Bronchial epithelial cell (primary cell): ENCODE data around the gene PRKAR2B. TPM values are rescaled to one million over a fixed set of nuclear protein-coding genes. Genes with fewer than 3 reads are reported as not detected.

ENCODE experiments used
- DNase-seq: peaks from one replicate; pipeline ENCODE4 v3.0.0-alpha.2; 2010; ENCODE audit warnings: low read depth
- FAIRE-seq: peaks from 2 replicates; lab custom pipeline; 2011; peaks lifted over from hg19 to GRCh38; lab: Jason Lieb, UNC
- H3K27me3 ChIP-seq: 2 replicates; pipeline ENCODE4 v1.5.1; 2011; ENCODE audit warnings: low read length; ENCODE audit not compliant: control insufficient read depth, insufficient read depth
- H3K36me3 ChIP-seq: 2 replicates; pipeline ENCODE4 v1.5.1; 2011; ENCODE audit warnings: low read length; ENCODE audit not compliant: control insufficient read depth, insufficient read depth
- H3K4me3 ChIP-seq: 2 replicates; pipeline ENCODE4 v1.5.1; 2011; ENCODE audit warnings: mild to moderate bottlenecking, low read depth, low read length, control low read depth
- CTCF ChIP-seq: IDR thresholded peaks from 2 replicates; pipeline ENCODE4 v1.5.1; 2011; ENCODE audit warnings: mild to moderate bottlenecking, moderate library complexity, low read length, control low read depth, inconsistent platforms; ENCODE audit not compliant: insufficient read depth, severe bottlenecking
- total RNA-seq: library from RNA; depleted of rRNA; stranded (reverse); fragments of >200 nt; gene quantifications from 2 replicates; pipeline ENCODE4 v1.2.1, GENCODE V29; 2014

Gene PRKAR2B
- total RNA-seq, 1 donor from 2014 or later, result 0.26 TPM

GRCh38 chr7:107029061-107029763 is 15.3 kb upstream of the PRKAR2B start:
- no peak overlapping the region for H3K4me3 ChIP-seq
- peak; percentile 36 for DNase-seq
- H3K36me3 ChIP-seq, result no peaks in the 10 kb centered on the region
- TF ChIP-seq CTCF, result no peak
- no peaks in the 10 kb centered on the region for H3K27me3 ChIP-seq
- no peak for FAIRE-seq

GRCh38 chr7:107029764-107030286 is 14.7 kb upstream of the PRKAR2B start:
- no peak for TF ChIP-seq CTCF
- FAIRE-seq, result no peak
- no peaks in the 10 kb centered on the region for H3K36me3 ChIP-seq
- H3K4me3 ChIP-seq, result no peak overlapping the region
- no peak for DNase-seq
- H3K27me3 ChIP-seq, result no peaks in the 10 kb centered on the region

- H3K27me3 ChIP-seq, result no peaks in the 10 kb centered on the region
- no peak for DNase-seq
Measured at GRCh38 chr7:107032050-107032449, 12.5 kb upstream of the PRKAR2B start.

GRCh38 chr7:107032720-107033438 is 11.6 kb upstream of the PRKAR2B start:
- DNase-seq (no peak), FAIRE-seq (no peak)
- TF ChIP-seq CTCF, result no peak
- H3K4me3 ChIP-seq, result no peak overlapping the region
- H3K27me3 ChIP-seq, result no peaks in the 10 kb centered on the region
- no peaks in the 10 kb centered on the region for H3K36me3 ChIP-seq

More at GRCh38 chr7:107032050-107032449, 12.5 kb upstream of the PRKAR2B start:
- H3K4me3 ChIP-seq, result no peak overlapping the region
- no peak for TF ChIP-seq CTCF
- FAIRE-seq, result no peak
- no peaks in the 10 kb centered on the region for H3K36me3 ChIP-seq

- DNase-seq (no peak), FAIRE-seq (no peak)
- Histone ChIP-seq H3K27me3 (no peaks in the 10 kb centered on the region), H3K36me3 (no peaks in the 10 kb centered on the region), H3K4me3 (no peak overlapping the region)
- no peak for TF ChIP-seq CTCF
Measured at GRCh38 chr7:107034553-107034952, 10.0 kb upstream of the PRKAR2B start.
